Mesothelial cell of epicardium (in vitro differentiated cells): ENCODE data around the gene OBSL1. TPM values are rescaled to one million over a fixed set of nuclear protein-coding genes. Genes with fewer than 3 reads are reported as not detected.

ENCODE experiments used
- DNase-seq, 2 experiments: peaks; one replicate each; pipeline ENCODE4 v3.0.0; 2021; ENCODE audit warnings: low spot score in 2 of 2; ENCODE audit not compliant: unreplicated experiment in 2 of 2
- H3K27ac Mint-ChIP-seq: 2 replicates; pipeline ENCODE4 v1.8.0; 2021; ENCODE audit warnings: mixed read lengths
- H3K27me3 Mint-ChIP-seq: 2 replicates; pipeline ENCODE4 v1.8.0; 2021; ENCODE audit warnings: low read depth, mixed read lengths
- H3K36me3 Mint-ChIP-seq: 2 replicates; pipeline ENCODE4 v1.8.0; 2021; ENCODE audit warnings: mixed read lengths
- H3K4me1 Mint-ChIP-seq: 2 replicates; pipeline ENCODE4 v1.8.0; 2021; ENCODE audit warnings: mixed read lengths
- H3K4me3 Mint-ChIP-seq: 2 replicates; pipeline ENCODE4 v1.8.0; 2021; ENCODE audit warnings: mild to moderate bottlenecking, moderate library complexity, mixed read lengths
- H3K9me3 Mint-ChIP-seq: 2 replicates; pipeline ENCODE4 v1.8.0; 2021; ENCODE audit warnings: mixed read lengths
- total RNA-seq: library from RNA; stranded (reverse); gene quantifications from 3 replicates; pipeline ENCODE4 v1.2.1, GENCODE V29; 2021
- TF ChIP-seq, protein P1 (sequence below): fragments of 200-600 bp; sonication (generic); IDR thresholded peaks from one replicate; pipeline ENCODE4 v1.5.0; 2021; ENCODE audit warnings: antibody characterized with exemption; ENCODE audit not compliant: unreplicated experiment

The OBSL1 gene
- total RNA-seq, 1 donor from 2014 or later = 319 TPM

GRCh38 chr2:219508971-219509779, 62.2 kb downstream of the OBSL1 start:
- DNase-seq = no peak
- Mint-ChIP-seq H3K27me3 (peaks cover 44% of the 10 kb centered on the region), H3K27ac (no peak overlapping the region)

GRCh38 chr2:219508444-219508734, 63.0 kb downstream of the OBSL1 start:
- DNase-seq = no peak
- H3K4me1 Mint-ChIP-seq = peaks cover 38% of the 10 kb centered on the region
- peaks cover 36% of the 10 kb centered on the region for H3K27me3 Mint-ChIP-seq
- no peak overlapping the region for H3K27ac Mint-ChIP-seq
- no peaks in the 10 kb centered on the region for H3K9me3 Mint-ChIP-seq
- H3K4me3 Mint-ChIP-seq = no peak overlapping the region
- H3K36me3 Mint-ChIP-seq = peaks cover 14% of the 10 kb centered on the region
- TF ChIP-seq, protein P1, sequence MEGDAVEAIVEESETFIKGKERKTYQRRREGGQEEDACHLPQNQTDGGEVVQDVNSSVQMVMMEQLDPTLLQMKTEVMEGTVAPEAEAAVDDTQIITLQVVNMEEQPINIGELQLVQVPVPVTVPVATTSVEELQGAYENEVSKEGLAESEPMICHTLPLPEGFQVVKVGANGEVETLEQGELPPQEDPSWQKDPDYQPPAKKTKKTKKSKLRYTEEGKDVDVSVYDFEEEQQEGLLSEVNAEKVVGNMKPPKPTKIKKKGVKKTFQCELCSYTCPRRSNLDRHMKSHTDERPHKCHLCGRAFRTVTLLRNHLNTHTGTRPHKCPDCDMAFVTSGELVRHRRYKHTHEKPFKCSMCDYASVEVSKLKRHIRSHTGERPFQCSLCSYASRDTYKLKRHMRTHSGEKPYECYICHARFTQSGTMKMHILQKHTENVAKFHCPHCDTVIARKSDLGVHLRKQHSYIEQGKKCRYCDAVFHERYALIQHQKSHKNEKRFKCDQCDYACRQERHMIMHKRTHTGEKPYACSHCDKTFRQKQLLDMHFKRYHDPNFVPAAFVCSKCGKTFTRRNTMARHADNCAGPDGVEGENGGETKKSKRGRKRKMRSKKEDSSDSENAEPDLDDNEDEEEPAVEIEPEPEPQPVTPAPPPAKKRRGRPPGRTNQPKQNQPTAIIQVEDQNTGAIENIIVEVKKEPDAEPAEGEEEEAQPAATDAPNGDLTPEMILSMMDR = no peak

More at GRCh38 chr2:219508971-219509779, 62.2 kb downstream of the OBSL1 start:
- H3K4me3 Mint-ChIP-seq = peak overlapping the region; percentile 55
- TF ChIP-seq, protein P1 = no peak
- peaks cover 13% of the 10 kb centered on the region for H3K36me3 Mint-ChIP-seq
- H3K9me3 Mint-ChIP-seq = no peaks in the 10 kb centered on the region
- H3K4me1 Mint-ChIP-seq = peaks cover 46% of the 10 kb centered on the region

DNA sequence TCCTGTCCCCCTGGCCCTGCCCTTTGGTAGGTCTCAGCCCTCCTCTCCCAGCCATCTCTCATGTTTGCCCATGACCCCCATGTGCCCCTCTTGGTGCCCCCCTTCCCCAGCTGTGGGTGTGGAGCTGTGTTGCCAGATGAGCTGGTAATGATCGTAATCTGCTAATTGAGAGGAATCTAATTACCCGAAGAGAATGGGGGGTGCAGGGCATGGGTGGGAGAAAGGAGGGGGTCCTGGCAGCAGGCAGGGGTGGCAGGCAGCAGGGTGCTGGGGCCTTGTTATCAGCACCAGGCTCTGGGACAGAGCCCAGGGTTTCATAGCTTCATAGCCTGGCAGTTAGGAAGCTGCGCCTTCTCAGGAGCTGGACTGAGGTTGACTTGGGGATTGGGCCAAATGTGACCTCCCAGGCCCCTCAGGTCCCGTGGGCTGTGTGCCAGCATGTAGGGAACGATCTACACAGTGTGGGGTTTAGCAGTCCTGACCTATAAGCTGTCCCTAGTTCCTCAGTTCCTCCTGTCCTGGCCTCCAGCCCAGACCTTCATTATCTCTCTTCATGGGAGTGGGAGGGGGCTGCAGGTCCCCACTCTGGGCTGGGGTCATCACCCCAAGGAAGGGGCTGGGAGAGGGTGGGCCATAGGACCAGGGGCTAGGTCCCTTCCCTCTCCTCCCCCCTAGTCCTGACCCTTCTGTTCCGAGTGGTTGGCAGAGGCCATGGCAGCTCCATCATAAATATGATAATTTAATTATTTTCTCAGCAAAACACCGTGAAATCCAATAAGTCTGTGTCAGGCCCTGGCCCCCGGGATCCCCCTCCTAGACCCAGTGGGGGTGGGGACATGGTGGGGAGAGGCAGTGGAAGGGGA, 63.5 kb downstream of the OBSL1 start:
- Mint-ChIP-seq H3K4me3 (no peak overlapping the region), H3K36me3 (peaks cover 14% of the 10 kb centered on the region), H3K27ac (no peak overlapping the region), H3K9me3 (no peaks in the 10 kb centered on the region), H3K27me3 (peaks cover 31% of the 10 kb centered on the region), H3K4me1 (peaks cover 33% of the 10 kb centered on the region)
- DNase-seq = no peak
- TF ChIP-seq, protein P1 = no peak

- no peak overlapping the region for H3K27ac Mint-ChIP-seq
- TF ChIP-seq, protein P1 = no peak
- no peak for DNase-seq
- no peak overlapping the region for H3K4me3 Mint-ChIP-seq
- H3K9me3 Mint-ChIP-seq = no peaks in the 10 kb centered on the region
- peaks cover 24% of the 10 kb centered on the region for H3K27me3 Mint-ChIP-seq
- H3K4me1 Mint-ChIP-seq = peaks cover 36% of the 10 kb centered on the region
- peaks cover 14% of the 10 kb centered on the region for H3K36me3 Mint-ChIP-seq
These were observed 64.4 kb downstream of the OBSL1 start for GRCh38 chr2:219506802-219507526.

GRCh38 chr2:219506153-219506801, 65.1 kb downstream of the OBSL1 start:
- Mint-ChIP-seq H3K9me3 (no peaks in the 10 kb centered on the region), H3K36me3 (peaks cover 14% of the 10 kb centered on the region), H3K27me3 (peaks cover 18% of the 10 kb centered on the region), H3K4me1 (peaks cover 38% of the 10 kb centered on the region), H3K27ac (no peak overlapping the region), H3K4me3 (no peak overlapping the region)
- TF ChIP-seq, protein P1 = no peak
- no peak for DNase-seq
